Keratinocyte (primary cell): ENCODE data around the gene MAP2K5. TPM values are rescaled to one million over a fixed set of nuclear protein-coding genes. Genes with fewer than 3 reads are reported as not detected.

ENCODE experiments used
- DNase-seq: peaks from one replicate; pipeline ENCODE4 v3.0.0-alpha.2; 2011; ENCODE audit warnings: low read depth, missing footprints, low spot score
- FAIRE-seq: peaks from 2 replicates; lab custom pipeline; 2011; peaks lifted over from hg19 to GRCh38; lab: Jason Lieb, UNC
- H2AFZ ChIP-seq: 2 replicates; pipeline ENCODE4 v1.6.0; 2012; ENCODE audit warnings: low read length, control low read depth, inconsistent platforms; ENCODE audit not compliant: control insufficient read depth
- H3K27ac ChIP-seq: 2 replicates; pipeline ENCODE4 v1.5.1; 2011; ENCODE audit warnings: low read length; ENCODE audit not compliant: control insufficient read depth, insufficient read depth
- H3K27me3 ChIP-seq: 3 replicates; pipeline ENCODE4 v1.6.0; 2011; ENCODE audit warnings: low read length; ENCODE audit not compliant: control insufficient read depth, insufficient read depth; ENCODE audit errors: extremely low read depth
- H3K36me3 ChIP-seq, 2 experiments: 2 replicates in 1 of 2; 3 replicates in 1 of 2; pipeline ENCODE4 v1.5.1; 2011; ENCODE audit warnings: low read length in 2 of 2, mild to moderate bottlenecking in 1 of 2; ENCODE audit not compliant: control insufficient read depth in 2 of 2, insufficient read depth in 2 of 2; ENCODE audit errors: extremely low read depth in 1 of 2
- H3K4me1 ChIP-seq: 3 replicates; pipeline ENCODE4 v1.5.1; 2011; ENCODE audit warnings: low read length; ENCODE audit not compliant: control insufficient read depth, insufficient read depth; ENCODE audit errors: extremely low read depth
- H3K4me2 ChIP-seq: 3 replicates; pipeline ENCODE4 v1.6.0; 2011; ENCODE audit warnings: low read depth, low read length; ENCODE audit not compliant: control insufficient read depth, insufficient read depth; ENCODE audit errors: extremely low read depth
- H3K4me3 ChIP-seq, 3 experiments: fragments of 200-600 bp in 1 of 3; sonication (generic) in 1 of 3; 2 replicates in 2 of 3; 3 replicates in 1 of 3; pipeline ENCODE4 v1.5.1; 2011 to 2016; ENCODE audit warnings: low read length in 3 of 3, mild to moderate bottlenecking in 3 of 3, control low read depth in 2 of 3, inconsistent platforms in 1 of 3, low read depth in 1 of 3, mixed read lengths in 1 of 3, mixed run types in 1 of 3, moderate library complexity in 1 of 3; ENCODE audit not compliant: control insufficient read depth in 2 of 3, insufficient read depth in 2 of 3; ENCODE audit errors: extremely low read depth in 1 of 3
- H3K79me2 ChIP-seq: 2 replicates; pipeline ENCODE4 v1.6.0; 2012; ENCODE audit warnings: low read length; ENCODE audit not compliant: control insufficient read depth, insufficient read depth
- H3K9ac ChIP-seq: 3 replicates; pipeline ENCODE4 v1.6.0; 2011; ENCODE audit warnings: low read length; ENCODE audit not compliant: control insufficient read depth, insufficient read depth; ENCODE audit errors: extremely low read depth
- H3K9me1 ChIP-seq: 3 replicates; pipeline ENCODE4 v1.6.0; 2011; ENCODE audit warnings: low read length; ENCODE audit not compliant: control insufficient read depth, insufficient read depth; ENCODE audit errors: extremely low read depth
- H3K9me3 ChIP-seq: 2 replicates; pipeline ENCODE4 v1.5.1; 2012; ENCODE audit warnings: low read depth, low read length; ENCODE audit not compliant: control insufficient read depth
- H4K20me1 ChIP-seq: 3 replicates; pipeline ENCODE4 v1.6.0; 2011; ENCODE audit warnings: low read length; ENCODE audit not compliant: control insufficient read depth, insufficient read depth; ENCODE audit errors: extremely low read depth
- CTCF ChIP-seq, 3 experiments: IDR thresholded peaks in 1 of 3; conservative IDR thresholded peaks in 1 of 3; optimal IDR thresholded peaks in 1 of 3; 2 replicates in 2 of 3; 3 replicates in 1 of 3; pipeline versions ENCODE3 to v1.5.1; 2011; ENCODE audit warnings: low read length in 3 of 3, mild to moderate bottlenecking in 3 of 3, moderate library complexity in 2 of 3, control low read depth in 1 of 3, inconsistent platforms in 1 of 3; ENCODE audit not compliant: insufficient read depth in 2 of 3; ENCODE audit errors: extremely low read depth in 1 of 3
- EZH2 ChIP-seq: IDR thresholded peaks from one replicate; pipeline ENCODE4 v1.6.1; 2012; ENCODE audit warnings: inconsistent platforms, mild to moderate bottlenecking, low read length, moderate library complexity
- dilution Hi-C: fragments of 300-500 bp; cut with MboI; formaldehyde crosslinking; loops from one replicate; pipeline ENCODE4 v1.7.0; 2020; ENCODE audit warnings: low sequenced_read_pairs; ENCODE audit not compliant: extremely low pct_ligation_motif_present
- polyA plus RNA-seq, 5 experiments: library from polyadenylated mRNA; depleted of rRNA in 3 of 5; stranded (reverse) in 3 of 5; stranded (forward) in 1 of 5; unstranded in 1 of 5; fragments of >200 nt; gene quantifications; 1 replicate in 1 of 5; 2 replicates in 3 of 5; 3 replicates in 1 of 5; pipeline versions ENCODE4 v1.2.1 to v1.2.3, GENCODE V29; 2011 to 2012; ENCODE audit warnings: missing spikeins in 2 of 5, low read depth in 1 of 5, low replicate concordance in 1 of 5

The MAP2K5 gene
- polyA plus RNA-seq, 1 donor (not counting 4 experiments of a cell fraction or from before 2014, with no cell fraction given): 3.6 TPM

- Histone ChIP-seq H3K9me1 (no peaks in the 10 kb centered on the region), H3K27ac (no peak overlapping the region), H3K9ac (no peak overlapping the region), H3K4me2 (no peak overlapping the region), H3K79me2 (no peaks in the 10 kb centered on the region), H3K4me3 (no peak overlapping the region), H2AFZ (no peak overlapping the region), H3K9me3 (no peaks in the 10 kb centered on the region), H3K36me3 (no peaks in the 10 kb centered on the region), H3K4me1 (no peaks in the 10 kb centered on the region), H4K20me1 (no peaks in the 10 kb centered on the region), H3K27me3 (no peaks in the 10 kb centered on the region)
- DNase-seq (no peak), FAIRE-seq (no peak)
- dilution Hi-C loops: no loop called here
- TF ChIP-seq CTCF (optimal IDR thresholded peaks at IDR 0.05 in 1 of 3, IDR thresholded peaks at IDR 0.05 in 1 of 3, conservative IDR thresholded peaks at IDR 0.05 in 1 of 3; ENCODE audit: extremely low read depth in 1 of 3, insufficient read depth in 2 of 3, low read length in 3 of 3): no peak
- TF ChIP-seq EZH2: no peak
These were observed 182.3 kb downstream of the MAP2K5 start for GRCh38 chr15:67724691-67725375.

- dilution Hi-C loops: no loop called here
- peak; percentile 59 for FAIRE-seq
These were observed 187.6 kb downstream of the MAP2K5 start for GRCh38 chr15:67730135-67730534.

More at GRCh38 chr15:67730135-67730534, 187.6 kb downstream of the MAP2K5 start:
- no peak for DNase-seq
- Histone ChIP-seq H3K4me2 (no peak overlapping the region), H3K9me3 (no peaks in the 10 kb centered on the region), H3K9me1 (no peaks in the 10 kb centered on the region), H3K4me1 (peaks cover 10% of the 10 kb centered on the region), H3K27ac (no peak overlapping the region), H3K27me3 (no peaks in the 10 kb centered on the region), H2AFZ (no peak overlapping the region), H3K79me2 (no peaks in the 10 kb centered on the region), H3K36me3 (no peaks in the 10 kb centered on the region), H4K20me1 (no peaks in the 10 kb centered on the region), H3K9ac (no peak overlapping the region), H3K4me3 (no peak overlapping the region)
- TF ChIP-seq EZH2 (no peak), CTCF (optimal IDR thresholded peaks at IDR 0.05 in 1 of 3, IDR thresholded peaks at IDR 0.05 in 1 of 3, conservative IDR thresholded peaks at IDR 0.05 in 1 of 3; ENCODE audit: extremely low read depth in 1 of 3, insufficient read depth in 2 of 3, low read length in 3 of 3) (no peak)
